KG1 (cell line): Measurements from ENCODE around the gene SERGEF.

Experiments used
- DNase-seq: peaks from one replicate; lab custom pipeline; 2025; lab: John Stamatoyannopoulos, UW

The SERGEF gene

GRCh38 chr11:17771841-17772401 is 240.9 kb downstream of the SERGEF start:
- DNase-seq = no peak

DNA sequence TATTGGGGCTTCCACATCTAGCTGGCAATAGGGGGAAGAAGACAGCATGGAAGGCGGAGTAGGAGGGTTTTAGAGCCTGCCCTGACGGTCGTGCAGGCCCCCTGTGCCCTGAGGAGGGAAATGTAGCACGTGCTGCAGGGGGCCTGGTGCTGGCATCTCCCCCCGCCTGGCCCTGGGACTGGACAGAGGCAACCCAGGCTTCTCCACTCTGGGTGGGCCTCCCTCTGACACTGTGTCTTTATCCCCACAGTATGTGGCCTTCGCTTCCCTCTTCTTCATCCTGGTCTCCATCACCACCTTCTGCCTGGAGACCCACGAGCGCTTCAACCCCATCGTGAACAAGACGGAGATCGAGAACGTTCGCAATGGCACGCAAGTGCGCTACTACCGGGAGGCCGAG is 241.4 kb downstream of the SERGEF start:
- DNase-seq = no peak

- no peak for DNase-seq
These were observed 241.9 kb downstream of the SERGEF start for GRCh38 chr11:17770917-17771316.

DNA sequence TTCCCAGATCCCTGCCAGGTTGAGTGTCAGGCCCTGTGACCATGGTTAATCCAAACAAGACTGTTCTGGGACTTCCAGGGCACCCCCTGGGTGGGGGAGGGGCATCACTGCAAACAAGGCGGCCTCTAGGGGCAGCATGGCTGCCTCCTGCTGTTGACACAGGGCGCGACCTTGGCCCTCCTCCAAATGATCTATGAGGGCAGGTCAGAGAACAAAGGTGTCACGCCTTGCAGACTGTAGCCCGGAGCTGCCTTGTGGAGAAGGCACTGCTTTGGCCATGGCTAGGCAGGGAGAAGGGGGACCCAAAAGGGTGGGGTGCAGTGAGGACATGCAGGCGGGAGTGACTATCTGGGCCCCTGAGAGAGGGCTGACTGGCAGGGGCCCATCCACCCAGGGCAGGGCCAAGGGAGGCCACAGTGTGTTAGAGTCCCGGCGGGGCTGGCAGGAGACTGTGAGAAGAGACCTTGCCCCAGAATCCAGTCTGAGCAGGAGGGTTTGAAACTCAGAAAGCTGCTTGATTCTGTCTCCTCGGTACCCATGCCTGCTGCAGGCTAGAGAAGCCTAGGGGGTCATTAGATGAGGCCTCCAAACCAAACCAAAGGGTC is 242.7 kb downstream of the SERGEF start:
- no peak for DNase-seq

DNA sequence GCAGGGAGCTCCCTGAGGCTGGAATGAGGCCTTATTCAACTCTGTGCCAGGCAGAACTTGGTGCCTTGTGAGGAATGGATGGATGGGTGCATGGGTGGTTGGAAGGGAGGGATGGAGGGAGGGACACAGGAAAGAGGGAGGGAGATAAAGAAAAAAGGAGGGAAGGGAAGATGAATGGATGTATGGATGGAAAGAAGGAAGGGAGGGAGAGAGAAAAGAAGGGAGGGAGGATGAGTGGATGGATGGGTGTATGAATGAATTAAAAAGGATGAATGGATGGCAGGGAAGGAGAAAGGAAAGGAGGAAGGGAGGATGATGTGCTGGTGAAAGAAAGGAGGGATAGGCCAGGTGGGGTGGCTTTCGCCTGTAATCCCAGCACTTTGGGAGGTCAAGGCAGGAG is 243.6 kb downstream of the SERGEF start:
- DNase-seq = no peak

DNA sequence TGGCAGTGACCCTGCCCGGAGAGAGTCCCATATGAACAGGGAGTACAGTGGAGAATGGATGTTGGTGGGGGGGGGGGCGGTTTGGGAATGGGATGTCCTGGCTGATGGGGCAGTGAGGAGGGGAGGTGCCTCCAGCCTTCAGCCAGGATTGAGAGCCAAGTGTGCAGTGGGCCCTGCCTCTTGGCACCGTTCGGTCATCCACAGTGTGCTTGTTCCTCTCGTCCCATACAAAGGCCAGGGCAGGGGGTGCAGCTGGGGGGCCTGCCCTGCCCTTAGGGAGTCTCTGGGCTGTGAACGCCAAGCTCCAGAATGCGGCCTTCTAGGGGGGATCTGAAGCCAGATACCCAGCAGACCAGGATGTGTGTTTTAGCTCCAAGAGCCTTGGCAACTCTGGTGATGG is 244.3 kb downstream of the SERGEF start:
- DNase-seq = no peak

DNA sequence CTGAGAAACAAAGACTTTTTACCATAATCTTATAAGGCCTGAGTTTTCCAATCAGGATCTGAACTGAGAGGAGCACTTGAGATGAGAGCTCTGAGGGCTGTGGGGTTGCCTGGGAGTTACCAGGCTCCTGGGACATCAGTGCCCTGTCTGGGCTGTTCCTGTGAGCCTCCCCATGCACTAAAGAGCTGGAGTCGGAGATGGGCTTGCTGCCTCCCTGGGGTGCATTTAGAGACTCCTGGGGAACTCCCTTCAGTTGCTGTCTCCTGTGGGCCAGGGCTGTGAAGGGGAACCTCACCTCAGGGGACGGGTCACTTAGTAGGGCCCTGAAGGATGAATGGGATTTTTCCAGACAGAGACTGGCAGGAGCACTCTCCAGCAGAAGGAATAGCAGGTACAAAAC is 244.9 kb downstream of the SERGEF start:
- DNase-seq = no peak

- DNase-seq = no peak
These were observed 245.5 kb downstream of the SERGEF start for GRCh38 chr11:17767301-17767885.

- no peak for DNase-seq
These were observed 246.3 kb downstream of the SERGEF start for GRCh38 chr11:17766590-17766989.

DNA sequence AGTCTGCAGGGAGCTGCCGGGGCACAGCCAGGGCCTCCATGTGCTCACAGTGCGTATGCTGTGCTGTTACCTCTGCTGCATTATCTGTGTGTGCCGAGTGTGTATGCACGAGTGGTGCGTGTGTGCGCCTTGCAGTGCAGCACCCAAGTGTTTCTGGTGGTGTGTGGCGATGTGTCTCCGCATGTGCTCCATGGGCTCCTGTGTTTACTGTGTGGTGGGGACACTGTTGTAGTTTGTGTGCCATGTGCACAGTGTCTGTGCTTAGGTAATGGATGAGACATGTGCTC is 246.8 kb downstream of the SERGEF start:
- DNase-seq = no peak

DNA sequence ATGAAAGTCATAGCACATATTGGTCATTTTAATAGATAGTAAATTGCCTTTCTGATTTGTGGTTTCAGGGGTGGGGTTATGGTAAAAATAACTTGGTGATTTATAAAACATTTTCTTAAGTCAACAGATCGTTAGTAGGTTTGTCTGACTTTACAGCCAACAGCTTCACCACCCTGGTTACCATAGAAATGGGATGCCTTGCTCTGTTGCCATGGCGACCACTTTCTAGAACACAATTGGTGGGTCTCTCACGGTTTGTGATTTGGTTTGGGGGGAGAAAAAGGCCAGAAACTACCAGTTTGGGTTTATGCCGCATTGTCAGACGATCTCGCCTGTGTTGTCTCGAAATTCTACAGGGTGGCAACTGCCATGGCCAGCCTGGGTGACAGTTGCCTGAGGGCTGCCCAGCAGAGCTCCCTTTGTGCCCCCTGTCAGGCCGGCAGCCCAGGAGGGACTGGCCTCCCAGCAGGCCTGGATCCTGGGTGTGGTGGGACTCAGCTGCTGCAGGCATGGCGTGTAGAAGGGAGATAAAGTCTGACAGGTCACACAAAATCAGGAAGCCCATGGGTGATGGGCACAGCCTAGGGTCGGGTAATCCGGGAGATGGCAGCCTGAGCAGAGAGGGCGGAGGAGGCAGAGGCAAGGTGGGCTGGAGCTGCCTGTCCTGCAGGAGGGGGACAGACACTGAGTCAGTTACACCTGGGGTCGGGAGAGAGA is 247.3 kb downstream of the SERGEF start:
- no peak for DNase-seq

- DNase-seq = no peak
These were observed 248.2 kb downstream of the SERGEF start for GRCh38 chr11:17764446-17765218.

GRCh38 chr11:17763703-17764102 is 249.1 kb downstream of the SERGEF start:
- DNase-seq = no peak

DNA sequence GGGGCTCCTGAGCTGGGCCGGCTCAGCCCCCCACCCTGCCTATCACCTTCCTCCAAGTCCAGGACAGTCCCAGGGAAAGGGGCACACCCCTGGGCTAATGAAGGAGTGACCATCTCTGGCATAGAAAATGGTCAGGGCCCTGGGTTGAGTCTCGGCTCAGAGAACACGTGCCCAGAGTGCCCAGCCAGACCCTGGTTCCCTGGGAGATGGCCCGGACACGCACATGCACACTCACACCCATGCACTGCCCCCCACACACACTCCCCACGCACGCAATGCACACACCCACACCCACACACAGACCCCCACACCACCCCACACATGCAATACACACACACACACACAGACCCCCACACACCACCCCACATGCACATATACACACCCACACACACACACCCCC is 249.6 kb downstream of the SERGEF start:
- DNase-seq = no peak

- DNase-seq = no peak
These were observed 250.4 kb downstream of the SERGEF start for GRCh38 chr11:17762309-17762974.

- DNase-seq = no peak
These were observed 252.5 kb downstream of the SERGEF start for GRCh38 chr11:17760102-17761029.

GRCh38 chr11:17755891-17756290 is 257.0 kb downstream of the SERGEF start:
- DNase-seq = no peak

- DNase-seq = no peak
These were observed 259.2 kb downstream of the SERGEF start for GRCh38 chr11:17753641-17754040.

DNA sequence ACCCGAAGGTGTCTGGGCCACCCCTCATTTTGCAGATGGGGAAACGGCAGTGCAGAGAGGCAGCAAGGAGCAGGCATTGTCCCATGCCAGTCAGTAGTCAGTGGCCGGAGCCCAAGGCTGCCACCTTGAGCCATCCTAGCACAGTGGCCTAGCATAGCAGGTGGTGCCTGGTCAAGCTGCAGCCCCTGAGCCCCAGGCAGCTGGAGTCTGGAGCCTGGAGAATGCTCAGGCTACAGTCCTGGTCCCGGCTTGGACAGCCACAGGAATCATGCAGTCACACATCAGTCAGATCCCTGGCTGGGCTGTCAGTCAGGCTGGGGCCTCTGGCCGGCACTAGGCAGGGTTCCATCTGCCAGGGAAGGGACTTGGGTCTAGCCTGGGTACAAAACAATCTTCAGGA is 259.7 kb downstream of the SERGEF start:
- DNase-seq = no peak

DNA sequence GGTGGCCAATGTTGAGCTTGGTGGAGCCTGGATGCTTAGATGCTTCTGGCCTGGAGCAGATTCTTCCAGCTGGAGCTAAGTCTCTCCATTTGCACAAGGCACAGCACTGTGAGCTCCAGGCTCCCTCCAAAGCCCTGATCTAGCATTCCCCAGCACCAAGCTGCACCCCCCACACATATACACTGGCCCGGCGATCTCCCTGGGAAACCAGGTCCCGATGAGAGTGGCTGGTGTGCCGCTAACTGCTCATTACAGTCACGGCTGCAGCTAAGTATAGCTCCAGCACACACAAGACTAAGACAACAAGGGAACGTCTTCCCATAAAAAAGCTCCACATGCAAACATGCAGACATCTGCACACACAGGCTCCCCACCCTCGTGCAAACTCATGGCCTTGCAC is 260.7 kb downstream of the SERGEF start:
- no peak for DNase-seq

DNA sequence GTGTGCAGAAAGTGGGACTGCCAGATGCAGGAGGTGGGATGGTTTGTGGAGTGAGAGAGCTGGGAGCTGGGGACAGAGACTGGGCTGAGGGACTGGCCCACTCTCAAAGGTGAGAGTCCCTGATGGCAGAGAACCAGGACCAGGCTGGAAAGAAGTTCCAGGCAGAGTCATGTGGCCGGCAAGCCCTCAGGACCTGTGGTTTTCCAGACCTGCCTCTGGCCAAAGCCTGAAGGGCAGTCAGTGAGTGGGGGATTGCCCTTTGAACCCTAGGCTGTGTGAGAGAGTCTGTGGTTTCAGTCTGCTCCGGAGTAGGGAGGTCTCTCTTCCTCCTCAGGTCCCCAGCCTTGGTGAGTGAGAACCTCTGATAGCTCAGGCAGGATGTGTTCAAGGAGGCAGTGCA is 261.3 kb downstream of the SERGEF start:
- DNase-seq = no peak
